T-helper 2 cell (primary cell): Measurements from ENCODE around the gene SEC22C.
"Not testable (repeated sequence)": the region's sequence is repeated elsewhere in the genome, so short reads cannot be mapped to it uniquely, and the experiment has no call there.

Source experiments
- DNase-seq, 5 experiments: peaks; one replicate each; pipeline versions ENCODE4 v3.0.0 to v3.0.0-alpha.2; 2012 to 2022

Gene SEC22C

DNA sequence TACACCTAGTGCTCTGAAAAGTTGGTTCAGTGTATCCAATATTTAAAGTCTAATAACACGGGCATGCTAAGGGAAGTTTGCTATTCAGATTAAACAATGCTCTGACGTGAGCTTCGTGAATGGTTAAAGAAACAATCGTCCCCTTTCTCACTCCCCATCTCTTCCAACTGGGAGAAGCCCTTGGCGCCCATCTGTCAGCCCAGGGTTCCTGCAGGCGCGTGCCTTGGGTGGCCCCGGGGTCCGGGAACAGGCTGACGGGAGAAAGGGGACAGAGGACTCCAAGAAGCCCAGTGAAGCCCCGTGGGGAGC is 413 bp downstream of the SEC22C start:
- DNase-seq: no peak

DNA sequence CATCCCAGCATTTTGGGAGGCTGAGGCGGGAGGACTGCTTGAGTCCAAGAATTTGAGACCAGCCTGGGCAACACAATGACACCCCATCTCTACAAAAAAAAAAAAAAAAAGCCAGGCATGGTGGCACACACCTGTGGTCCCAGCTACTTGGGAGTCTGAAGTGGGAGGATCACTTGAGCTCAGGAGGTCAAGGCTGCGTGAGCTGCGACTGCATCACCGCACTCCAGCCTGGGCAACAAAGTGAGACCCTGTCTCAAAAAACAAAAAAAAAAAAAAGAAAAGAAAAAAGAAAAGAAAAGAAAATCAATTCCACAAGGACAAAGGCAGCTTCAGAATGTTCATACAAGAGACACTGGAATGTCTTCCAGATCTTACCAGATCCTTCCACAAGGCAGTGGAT is 2.4 kb downstream of the SEC22C start:
- DNase-seq: not testable (repeated sequence)

DNA sequence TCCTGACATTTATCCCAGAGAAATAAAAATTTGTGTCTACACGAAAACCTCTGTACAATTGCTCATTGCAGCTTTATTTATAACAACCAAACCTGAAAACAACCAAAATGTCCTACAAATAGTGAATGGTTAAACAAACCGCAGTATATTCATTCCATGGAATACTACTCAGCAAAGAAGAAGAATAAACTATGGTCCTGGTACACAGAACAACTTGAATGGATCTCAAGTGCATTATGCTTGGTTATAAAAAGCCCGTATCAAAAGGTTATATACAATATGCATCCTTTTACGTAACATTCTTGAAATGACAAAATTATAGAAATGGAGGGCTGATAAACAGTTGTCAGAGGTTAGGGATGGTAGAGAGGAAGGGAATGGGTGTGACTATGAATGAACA is 3.7 kb downstream of the SEC22C start:
- DNase-seq: no peak

DNA sequence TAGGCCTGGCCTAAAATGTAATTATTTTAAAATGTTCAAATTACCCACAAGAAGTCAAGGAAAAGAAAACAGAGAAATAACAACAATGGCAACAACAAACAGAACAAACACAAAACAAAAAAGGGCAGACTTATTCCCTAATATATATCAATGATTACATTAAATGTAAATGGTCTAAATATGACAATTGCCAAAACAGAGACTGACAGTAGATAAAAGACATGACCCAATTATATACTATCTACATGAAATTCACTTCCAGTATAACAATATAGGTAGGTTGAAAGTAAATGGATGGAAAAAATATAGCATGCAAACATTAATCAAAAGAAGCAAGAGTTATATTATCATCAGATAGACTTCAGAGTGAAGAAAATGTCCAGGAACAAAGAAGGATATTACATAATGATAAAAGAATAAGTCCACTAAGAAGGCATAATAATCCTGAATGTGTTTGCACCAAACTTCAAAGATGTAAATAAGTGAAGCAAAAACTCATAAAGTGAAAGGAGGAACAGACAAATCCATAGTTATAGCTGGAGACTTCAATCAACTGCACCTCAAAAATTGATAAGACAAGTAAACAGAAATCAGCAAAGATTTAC is 6.5 kb downstream of the SEC22C start:
- no peak for DNase-seq

DNA sequence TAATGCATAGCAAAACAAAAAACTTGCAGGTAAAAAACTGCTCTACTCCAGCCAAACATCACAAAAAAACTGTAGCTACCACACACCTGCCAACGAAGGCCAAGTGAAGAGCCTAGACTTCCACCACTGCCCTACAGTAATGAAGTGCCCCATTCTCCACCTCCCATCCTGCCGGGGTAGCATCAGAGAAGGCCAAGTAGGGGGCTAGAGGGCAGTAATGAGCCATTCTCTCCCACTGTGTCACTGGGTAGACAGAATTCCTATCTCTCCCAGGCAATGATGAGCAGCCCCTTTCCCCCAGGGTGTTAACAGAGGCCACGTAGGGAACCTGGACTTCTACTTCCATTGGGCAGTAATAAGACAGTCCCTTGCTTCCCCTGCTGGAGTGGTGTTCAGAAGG is 9.5 kb downstream of the SEC22C start:
- peak in 1 of 5 experiments; percentile 5 for DNase-seq

DNA sequence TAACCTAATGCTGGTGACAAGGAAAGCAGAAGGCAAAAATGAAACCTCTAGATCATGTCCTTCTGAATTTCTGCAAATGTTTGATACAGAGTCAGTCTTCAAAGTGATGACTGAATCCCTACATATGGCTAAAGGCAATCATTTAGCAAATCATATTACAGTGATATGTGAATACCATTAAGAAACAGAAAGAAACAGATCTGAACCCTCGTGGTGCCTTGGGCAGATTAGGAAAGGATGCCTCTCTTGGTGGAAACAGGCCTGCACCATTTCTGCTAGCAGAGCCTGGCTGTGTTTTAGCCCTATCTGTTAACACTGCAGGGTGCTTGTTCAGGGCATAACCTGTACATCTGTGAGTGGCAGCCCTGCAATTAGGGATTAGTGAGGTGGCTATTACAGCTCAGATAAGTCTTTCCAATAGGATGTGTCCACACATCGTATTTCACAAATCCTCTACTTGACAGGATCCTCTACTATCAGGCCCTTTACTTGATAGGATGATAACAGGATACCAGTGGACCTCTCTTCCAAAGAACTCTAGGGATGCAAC is 12.1 kb downstream of the SEC22C start:
- DNase-seq: no peak

DNA sequence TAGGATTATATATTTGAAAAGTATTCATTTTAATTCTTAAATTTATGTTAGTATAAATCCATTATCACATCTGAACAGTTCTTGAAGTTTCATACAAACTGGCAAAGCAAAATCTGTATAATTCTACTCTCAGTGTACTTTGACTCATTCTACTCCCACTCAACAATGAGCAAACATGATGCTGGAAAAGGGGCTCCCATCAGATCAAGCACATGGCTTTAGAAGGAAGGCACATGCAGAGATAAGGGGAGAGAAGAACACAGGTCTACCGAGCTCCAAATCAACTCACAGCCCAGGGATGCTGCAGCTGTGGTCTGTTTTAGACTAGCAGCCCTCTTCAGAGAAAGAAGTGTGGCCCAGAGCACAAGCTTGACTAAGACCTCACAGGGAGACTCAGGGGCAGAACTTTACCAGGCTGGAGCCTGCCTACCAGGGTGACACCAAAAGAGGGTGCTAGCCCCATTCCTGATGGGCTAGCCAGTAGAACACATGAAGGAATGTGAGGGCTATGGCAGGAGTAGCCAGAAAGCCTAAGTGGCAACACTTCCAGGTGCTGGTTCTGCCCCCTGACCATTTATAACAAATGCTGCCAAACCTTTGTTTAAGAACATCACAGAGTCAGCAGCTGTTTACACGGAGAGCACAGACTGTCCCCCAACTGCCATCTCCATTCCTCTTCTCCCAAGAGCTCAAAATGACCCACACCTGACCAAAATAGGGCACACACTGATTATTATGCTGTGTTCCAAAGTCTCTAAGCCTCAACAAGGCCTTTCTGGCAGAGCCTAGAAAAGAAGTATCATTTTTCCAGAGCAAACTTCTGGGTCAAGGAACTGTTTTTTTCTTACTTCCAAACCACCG is 19.5 kb downstream of the SEC22C start:
- no peak for DNase-seq

DNA sequence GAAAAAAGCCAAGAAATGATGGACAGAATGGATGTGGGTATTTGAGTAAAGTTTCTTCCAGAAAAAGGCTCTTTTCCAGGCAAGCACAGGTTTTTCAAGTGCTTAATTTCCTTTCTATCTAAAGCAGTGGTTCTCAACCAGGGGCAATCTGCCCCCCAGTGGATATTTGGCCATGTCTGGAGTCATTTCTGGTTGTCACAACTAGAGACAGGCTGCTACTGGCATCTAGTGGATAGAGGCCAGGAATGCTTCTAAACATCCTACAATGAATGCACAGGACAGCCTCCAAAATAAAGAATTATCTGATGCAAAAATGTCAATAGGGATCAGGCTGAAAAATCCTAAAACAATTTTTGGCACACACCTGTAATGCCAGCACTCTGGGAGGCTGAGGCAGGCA is 23.9 kb downstream of the SEC22C start:
- peak in 2 of 5 experiments; percentile 15 to 67 for DNase-seq

DNA sequence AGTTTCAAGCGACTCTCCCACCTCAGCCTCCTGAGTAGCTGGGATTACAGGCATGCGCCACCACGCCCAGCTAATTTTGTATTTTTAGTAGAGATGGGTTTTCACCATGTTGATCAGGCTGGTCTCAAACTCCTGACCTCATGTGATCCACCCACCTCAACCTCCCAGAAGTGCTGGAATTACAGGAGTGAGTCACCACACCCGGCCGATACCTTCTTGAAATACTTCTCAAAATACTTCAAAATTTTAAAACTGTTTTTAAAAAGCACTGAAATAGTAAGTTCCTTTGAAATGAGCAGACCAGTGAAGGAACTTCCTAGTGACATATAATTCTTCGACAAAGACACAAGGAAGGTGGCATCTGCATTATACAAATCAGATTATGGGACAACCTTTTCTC is 24.9 kb downstream of the SEC22C start:
- DNase-seq: peak in 1 of 5 experiments; percentile 33

DNA sequence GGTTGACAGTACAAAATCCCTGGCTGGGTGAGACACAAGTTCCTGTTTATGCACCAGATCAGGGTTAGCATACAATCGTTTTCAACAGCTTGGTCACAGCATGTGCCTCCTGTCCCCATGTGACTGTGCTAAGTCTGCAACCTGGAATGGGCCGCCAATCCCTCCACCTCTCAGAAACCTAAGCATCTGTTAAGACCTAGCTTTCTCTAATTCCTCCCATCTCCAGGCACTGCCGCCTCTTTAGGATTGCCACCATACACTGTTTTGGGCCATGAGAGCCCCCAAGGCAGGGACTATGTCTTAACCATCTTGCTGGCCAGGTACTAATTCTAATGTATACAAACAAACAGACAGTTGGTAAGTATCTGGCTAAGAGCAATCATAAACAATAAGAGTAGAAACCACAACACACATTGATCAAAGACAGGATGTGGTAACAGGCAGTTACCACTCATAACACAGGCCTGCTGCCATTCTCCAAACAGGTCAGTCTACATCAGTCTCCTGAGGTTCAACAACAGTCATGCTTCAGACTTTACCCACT is 25.6 kb downstream of the SEC22C start:
- DNase-seq: peak in 3 of 5 experiments; percentile 26 to 96 (median 71)

DNA sequence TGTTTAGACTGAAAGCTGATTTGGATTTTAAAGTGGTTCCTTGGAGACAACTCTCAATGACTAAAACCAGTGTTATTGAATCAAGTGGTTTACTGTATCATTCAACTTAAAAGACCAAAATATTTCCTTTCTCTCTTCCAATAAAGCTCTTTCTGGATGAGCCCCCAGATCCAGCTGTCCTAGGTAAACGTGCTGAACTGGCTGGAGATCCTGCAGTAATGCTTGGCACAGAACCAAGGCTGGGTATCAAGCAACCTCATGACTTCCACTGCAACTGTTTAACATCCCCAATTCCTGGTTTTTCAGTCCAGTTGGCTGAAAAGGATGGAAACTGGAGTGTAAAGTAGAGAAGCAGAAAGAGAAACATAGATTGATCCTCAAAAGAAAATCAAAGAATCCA is 28.9 kb downstream of the SEC22C start:
- no peak for DNase-seq

DNA sequence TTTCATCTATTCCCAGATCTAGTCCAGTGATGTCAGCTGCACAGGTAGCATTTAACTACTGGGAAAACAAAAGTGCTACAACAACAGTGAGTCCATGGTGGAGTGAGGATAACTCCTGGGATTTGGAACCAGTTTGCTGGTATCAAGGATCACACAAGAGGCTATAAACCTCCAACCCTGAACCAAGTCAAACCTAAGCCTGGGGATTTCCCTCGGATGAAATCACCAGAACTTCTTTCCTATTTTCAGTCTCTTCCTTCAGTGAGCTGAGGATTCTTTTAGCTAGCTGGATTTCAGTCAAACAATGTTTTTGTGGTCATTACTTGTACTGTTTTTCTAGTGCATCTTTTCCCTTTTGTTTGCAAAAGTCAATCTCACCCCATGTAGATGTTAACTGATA is 31.5 kb downstream of the SEC22C start:
- no peak for DNase-seq

DNA sequence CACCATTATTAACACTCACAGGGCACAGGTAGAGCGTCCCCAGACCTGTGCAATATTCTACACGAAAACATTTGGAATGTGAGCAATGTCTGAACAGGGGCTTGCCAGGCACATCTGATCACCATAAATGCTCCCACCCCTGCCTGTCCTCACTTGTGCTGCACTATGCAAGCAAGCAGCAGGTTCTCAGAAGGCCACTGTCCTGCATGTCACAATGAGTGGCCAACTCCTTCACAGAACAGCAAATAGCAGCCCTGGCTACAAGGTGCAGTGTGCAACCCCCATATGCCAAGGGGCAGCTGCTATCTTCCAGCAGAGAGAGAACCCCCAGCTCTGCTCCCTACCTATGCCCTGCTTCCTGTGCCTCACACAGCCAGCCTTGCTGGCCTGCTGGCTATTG is 32.6 kb downstream of the SEC22C start:
- DNase-seq: no peak

DNA sequence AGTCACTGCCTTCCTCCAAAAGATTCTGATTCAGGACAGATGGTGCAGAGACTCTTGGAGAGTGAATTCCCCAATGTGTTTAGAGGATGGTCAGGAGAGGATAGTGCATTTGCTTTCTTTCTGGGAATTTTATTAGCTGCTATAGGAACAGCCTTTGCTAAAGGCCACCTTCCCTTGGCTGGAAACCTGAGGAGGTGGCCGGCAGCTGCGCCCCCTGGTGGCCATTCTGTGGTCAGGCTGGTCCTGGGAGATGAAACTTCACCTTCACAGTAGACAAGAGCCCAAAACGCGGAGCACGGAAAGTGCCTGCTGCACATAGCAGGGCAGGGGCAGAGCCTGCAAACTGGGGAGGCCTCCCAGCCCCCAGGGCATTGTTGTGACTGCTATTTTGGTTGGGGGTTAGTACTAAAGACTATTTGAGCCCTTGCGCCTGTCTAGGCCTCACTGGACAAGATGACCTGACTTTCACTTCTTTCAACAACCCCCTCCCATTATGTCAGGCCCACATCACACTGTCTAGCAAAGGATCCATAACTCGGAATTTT is 34.3 kb downstream of the SEC22C start:
- DNase-seq: peak; percentile 40 to 59 (median 46)

DNA sequence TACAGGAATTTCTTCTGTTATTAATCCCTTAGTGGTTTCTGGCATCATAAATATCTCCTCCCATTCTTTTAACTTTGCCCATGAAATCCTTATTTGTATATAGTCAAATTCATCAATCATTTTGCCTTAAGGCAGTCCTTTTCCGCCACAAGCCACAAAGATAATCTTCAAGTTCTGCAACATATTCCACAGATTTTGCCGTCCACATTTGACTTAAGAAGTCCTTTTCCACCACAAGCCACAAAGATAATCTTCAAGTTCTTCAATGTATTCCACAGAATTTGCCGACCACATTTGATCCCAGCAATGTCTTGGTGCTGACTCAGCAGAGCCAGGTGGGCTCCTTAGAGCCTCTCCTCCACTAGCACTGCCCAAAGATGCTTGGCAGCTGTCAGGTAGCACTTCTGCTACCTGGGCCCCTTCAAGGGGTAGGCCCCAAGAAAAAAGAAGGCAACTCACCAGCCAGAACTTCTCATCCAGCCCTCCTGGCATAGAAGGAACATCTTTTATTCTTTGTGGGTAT is 35.0 kb downstream of the SEC22C start:
- DNase-seq: no peak

DNA sequence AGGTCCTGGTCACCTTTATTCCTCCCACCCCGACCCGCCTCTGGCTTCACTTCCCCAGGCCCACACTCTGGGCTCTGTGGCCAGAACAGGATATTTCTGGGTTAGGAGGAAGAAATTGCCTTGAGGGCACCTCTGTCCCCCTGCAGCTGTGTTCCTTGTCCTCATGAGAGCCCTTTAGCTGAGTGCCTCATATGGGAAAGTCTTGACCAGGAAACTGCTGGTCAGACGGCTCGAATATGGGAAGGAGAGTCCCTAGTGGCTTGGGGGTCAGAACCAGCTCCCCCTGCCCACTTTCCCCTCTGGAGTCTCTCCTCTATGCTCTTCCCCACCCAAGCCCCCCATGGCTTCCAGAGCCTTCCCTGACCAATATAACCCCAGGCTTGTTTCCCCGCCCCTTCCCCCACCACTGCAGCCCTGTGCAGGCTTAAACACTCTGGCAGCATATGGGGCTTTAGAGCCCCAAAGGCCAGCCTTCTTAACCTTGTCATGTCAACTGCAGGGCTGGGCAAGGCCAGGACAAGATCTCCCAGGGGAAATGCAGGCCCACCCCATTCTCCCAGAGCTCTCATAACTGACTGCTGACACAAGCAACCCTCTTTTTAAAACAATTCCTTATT is 36.4 kb downstream of the SEC22C start:
- no peak for DNase-seq

DNA sequence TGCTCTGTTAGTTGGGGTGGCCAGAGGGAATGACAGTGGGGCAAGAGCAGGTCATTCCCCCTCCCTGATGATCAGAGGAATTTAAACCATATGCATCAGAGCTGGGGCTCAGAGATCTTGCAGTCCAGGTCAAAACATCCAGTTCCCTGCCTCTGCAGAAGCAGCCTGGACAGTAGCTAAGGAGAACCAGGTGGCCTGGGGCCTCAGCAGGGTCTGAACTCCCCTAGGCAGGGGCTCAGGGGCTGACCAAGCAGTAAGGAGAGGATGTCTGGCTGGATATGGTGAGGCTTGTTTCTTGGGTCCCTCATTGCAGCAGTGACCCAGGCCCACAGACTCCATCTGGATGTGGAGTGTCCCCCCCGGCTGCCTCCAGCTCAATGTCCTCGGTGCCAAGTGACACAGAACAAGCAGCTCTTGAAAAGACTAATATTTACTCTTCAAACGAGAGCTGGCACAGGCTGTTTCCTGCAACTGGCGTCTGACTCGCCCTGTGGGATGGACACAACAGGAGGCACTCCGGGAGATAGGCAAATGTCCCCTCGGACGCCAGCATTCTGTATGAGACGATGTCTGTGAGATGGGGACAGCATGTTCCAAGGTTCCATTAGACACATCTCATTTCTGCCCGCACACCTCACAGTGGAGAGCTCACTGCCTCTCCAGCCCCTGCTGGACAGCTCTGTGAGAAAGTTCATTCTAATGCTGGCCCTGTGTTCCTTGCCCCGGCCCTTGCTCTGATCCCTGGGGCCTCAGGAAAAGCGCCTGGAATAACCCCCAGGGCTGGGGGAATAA is 37.1 kb downstream of the SEC22C start:
- DNase-seq: no peak

DNA sequence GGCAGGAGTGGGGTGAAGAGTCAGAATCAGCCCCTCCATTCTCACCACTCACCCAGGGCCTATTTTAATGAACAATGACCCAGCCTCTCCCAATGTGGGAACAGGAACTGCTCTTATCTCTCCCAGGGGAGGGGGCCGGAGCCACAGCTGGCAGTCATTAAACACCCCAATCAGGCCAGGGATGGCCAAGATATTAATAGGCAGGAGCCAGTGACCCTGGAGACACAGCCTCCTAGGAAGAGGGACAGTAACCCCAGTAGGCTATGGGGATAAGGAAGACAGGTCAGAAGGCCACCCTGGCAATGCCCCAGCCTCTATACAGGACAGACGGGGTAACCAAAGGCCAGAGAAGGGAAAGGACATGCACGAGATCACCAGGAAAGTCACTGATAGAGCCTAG is 40.7 kb downstream of the SEC22C start:
- DNase-seq: no peak

DNA sequence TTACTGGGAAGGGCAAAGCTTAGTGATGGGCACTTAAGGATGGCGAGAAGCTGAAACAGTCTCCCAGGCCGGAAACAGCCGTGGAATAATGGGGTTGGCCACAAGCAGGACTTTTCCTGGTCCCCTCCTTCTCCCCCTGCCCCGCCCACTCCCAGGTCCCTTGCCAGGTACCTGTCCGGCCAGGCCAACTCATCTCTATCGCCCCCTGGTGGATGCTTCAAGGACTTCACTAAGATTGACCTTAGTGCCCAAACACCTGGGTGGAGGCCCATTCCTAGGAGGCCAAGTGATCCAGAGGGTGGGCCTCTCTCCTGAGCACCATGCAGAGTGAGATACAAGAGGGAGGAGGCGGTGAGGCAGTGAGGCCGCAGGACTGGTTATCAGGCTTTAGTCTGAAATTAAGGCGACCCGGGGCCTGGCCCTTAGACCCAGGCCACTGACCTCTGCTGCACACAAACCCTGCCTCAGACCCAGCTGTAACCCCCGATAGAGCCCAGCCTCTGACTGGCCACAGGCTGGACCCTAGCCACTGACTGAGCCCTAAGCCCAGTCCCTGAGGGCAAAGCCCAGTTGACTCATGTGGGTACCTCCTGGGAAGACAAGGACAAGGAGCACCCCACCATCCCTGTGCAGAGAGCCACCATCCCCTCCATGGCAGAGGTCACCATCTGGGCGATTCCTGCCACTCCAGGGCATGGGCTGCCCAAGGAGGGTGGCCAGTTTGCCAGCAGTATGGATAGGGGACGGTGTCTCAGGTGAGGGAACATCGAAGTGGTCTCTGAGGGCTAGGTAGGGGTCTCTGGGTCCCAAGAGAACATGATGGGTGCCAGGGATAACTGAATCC is 41.7 kb downstream of the SEC22C start:
- peak in 4 of 5 experiments; percentile 30 to 55 (median 42) for DNase-seq

DNA sequence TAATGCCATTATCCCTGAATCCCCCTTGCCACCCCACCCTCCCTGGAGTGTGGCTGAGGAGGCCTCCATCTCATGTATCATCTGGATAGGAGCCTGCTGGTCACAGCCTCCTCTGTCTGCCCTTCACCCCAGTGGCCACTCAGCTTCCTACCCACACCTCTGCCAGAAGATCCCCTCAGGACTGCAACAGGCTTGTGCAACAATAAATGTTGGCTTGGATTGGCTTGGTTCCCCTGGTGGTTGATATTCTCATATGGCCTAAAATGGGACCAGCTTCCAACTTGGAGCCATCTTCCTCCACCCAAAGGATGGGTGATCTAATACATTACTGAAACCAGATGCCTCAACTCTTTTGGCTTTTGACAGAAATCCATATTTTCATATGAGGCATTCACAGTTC is 44.4 kb downstream of the SEC22C start:
- DNase-seq: no peak
